ENCODE measurements around the gene XAB2.
A peak's percentile ranks its signal among the peaks of the same experiment; 100 is the strongest.

Gene XAB2

DNA sequence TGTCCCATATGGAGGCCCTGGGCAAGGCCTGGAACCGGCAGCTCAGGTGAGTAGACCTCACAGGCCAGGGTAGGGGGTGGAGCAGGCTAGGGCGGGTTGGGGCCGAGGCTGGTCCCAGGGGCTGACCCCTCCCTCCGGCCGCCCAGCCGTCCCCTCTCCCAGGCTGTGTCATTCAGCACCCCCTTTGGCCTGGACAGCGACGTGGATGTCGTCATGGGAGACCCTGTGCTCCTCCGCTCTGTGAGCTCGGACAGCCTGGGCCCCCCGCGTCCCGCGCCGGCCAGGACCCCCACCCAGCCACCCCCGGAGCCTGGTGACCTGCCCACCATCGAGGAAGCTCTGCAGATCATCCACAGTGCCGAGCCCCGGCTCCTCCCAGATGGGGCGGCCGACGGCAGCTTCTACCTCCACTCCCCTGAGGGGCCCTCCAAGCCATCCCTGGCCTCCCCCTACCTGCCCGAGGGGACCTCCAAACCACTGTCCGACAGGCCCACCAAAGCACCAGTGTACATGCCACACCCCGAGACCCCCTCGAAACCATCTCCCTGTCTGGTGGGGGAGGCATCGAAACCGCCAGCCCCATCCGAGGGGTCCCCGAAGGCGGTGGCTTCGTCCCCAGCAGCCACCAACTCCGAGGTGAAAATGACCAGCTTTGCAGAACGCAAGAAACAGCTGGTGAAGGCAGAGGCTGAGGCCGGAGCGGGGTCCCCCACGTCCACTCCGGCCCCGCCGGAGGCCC is 17.6 kb downstream of the XAB2 start:
- no peak for DNase-seq (ENCODE audit: low spot score)

GRCh38 chr19:7610491-7611240 is 18.7 kb downstream of the XAB2 start:
- DNase-seq (ENCODE audit: low spot score), result no peak

- no peak for DNase-seq (ENCODE audit: low spot score)
Measured at GRCh38 chr19:7607874-7608560, 21.3 kb downstream of the XAB2 start.

- no peak for DNase-seq (ENCODE audit: low spot score)
Measured at GRCh38 chr19:7607212-7607873, 22.0 kb downstream of the XAB2 start.

DNA sequence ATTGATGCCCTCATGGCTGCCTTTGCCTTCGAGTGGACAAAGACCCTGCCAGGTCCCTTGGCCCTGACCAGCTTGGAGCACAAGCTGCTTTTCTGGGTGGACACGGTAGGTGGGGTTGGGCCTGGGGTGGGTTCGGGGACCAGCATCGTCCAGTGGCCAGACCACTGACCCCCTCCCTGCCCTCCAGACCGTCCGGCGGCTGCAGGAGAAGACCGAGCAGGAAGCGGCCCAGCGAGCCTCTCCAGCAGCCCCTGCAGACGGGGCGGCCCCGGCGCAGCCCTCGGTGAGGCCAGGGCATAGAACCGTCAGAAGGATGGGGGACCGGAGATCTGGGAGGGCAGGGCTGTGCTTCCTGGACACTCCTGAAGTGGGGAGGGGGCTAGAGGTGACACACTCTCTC is 23.1 kb downstream of the XAB2 start:
- DNase-seq (ENCODE audit: low spot score), result no peak

DNA sequence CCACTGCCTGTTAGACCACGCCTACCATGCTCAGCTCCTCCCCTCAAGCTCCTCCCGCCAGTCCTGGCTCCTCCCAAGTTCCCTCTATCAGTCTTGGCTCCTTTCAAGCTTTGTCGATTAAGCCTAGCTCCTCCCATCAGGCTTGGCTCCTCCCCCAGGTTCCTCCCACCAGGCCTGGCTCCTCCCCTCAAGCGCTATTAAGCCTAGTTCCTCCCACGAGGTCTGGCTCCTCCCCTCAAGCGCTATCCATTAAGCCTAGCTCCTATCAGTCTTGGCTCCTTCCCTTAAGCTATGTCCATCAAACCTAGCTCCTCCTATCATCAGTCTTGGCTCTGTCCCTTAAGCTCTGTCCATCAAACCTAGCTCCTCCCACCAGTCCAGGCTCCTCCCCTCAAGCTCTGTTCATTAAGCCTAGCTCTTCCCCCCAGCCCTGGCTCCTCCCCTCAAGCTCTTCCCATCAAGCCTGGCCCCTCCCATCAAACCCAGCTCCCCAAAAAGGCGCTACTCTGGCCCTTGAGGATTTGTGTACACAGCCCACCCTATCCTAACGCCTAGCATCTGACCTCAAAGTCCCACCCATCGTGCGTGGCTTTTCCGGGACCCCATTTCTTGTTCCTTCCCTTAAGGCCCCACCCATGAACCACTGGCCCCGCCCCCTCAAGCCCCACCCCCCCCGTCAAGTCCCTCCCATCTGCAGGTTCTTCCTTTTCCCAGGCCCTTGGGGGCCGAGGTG is 23.7 kb downstream of the XAB2 start:
- DNase-seq (ENCODE audit: low spot score), result no peak

DNA sequence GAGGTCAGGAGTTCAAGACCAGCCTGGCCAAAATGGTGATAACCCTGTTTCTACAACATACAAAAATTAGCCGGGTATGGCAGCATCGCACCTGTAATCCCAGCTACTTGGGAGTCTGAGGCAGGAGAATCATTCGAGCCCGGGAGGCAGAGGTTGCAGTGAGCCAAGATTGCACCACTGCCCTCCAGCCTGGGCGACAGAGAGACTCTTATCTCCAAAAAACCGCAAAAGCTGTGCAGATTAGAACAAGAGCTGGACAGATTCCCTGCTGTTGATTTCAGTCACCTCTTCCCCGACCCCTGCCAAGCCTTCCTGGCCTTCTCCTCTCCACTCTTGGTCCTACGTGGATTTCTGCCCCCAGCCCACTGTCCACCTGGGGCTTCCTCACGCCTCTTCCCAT is 25.4 kb downstream of the XAB2 start:
- no peak for DNase-seq (ENCODE audit: low spot score)

DNA sequence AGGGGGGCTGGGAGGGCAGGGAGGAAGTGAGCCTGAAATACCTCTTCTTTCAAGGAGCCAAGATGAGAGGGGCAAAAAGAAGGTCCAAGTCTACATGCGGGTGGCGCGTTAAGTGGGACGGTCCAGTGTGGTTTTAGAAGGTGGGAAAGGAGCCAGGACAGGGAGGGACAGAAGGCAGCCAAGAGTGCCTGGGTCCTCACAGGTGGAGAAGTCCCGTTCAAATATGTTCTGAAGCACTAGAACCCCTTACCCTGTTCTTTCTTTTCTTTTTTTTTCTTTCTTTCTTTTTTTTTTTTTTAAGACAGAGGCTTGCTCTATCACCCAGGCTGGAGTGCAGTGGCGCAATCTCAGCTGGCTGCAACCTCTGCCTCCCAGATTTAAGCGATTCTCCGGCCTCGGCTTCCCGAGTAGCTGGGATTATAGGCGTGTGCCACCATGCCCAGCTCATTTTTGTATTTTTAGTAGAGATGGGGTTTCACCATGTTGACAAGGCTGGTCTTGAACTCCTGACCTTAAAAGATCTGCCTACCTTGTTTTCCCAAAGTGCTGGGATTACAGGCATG is 26.3 kb downstream of the XAB2 start:
- no peak for DNase-seq (ENCODE audit: low spot score)

DNA sequence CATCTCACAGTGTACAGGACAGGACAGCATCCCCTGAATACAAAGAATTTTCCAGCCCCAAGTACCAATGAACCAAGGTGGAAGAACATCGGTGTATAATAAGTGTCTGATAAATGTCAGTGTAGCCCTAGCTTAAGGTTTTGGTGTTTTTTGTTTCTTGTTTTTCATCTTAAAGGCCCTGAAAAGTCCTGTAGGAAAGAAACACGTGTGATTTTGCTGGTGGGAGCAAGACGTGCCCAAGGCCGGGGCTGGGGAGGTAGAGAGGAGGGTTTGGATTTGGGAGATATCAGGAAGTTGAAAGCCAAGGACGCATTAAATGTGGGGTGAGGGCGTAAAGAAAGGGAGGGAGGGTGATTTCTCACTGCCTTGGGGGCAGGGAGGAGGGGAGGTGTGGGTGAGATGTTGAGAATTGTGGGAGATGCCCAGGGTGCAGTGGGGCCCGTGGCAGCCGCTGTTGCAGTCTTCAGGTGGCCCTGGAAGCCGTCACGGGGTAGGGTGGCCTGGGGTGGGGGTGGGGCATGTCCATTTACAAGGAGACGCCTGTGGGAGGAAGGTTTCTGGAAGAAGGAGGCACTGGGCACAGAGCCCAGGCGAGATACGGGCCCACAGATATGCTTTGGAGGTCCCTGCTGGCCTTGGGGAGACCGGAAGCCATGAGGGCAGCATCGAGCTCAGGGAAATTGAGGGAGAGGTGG is 27.0 kb downstream of the XAB2 start:
- DNase-seq (ENCODE audit: low spot score), result no peak

GRCh38 chr19:7600721-7601120 is 28.6 kb downstream of the XAB2 start:
- DNase-seq (ENCODE audit: low spot score), result no peak

DNA sequence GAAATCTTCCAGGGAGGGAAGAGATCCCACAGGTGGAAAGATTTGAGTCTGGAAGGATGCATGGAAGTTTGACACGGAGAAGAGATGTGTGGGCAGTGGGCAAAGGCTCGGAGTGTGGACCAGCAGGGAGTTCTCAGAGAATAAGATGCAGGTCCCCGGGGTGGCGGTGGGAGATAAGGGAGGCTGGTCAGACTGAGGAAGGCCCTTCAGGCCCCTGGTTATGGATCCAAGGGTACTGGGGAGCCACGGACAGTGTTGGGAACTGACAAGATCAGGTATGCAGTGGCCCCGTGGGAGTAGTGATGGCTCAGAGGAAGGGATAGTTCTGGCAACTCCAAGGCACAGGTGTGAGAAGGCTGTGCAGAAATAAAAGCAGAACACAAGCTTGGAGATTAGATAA is 31.2 kb downstream of the XAB2 start:
- DNase-seq (ENCODE audit: low spot score), result no peak

DNA sequence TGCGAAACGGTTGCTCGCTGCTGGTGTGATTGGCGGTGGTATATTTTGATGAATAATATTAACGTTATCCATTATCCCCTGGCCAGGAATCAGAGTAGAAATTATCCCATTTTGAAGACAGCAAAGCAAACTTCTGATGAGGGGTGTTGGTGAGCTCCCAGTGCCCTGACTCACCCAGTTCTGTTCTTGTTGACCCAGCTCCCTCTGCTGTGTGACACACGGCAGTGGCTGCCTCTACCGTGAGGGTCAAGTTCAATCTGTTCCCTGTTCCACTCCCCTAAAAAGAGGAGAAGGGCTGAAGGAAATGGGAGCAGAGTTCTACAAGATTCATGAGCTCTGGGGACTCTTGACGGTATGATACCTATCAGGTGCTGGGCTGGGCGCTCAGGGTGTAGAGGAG is 31.7 kb downstream of the XAB2 start:
- no peak for DNase-seq (ENCODE audit: low spot score)

GRCh38 chr19:7596211-7596937 is 33.0 kb downstream of the XAB2 start:
- no peak for DNase-seq (ENCODE audit: low spot score)

DNA sequence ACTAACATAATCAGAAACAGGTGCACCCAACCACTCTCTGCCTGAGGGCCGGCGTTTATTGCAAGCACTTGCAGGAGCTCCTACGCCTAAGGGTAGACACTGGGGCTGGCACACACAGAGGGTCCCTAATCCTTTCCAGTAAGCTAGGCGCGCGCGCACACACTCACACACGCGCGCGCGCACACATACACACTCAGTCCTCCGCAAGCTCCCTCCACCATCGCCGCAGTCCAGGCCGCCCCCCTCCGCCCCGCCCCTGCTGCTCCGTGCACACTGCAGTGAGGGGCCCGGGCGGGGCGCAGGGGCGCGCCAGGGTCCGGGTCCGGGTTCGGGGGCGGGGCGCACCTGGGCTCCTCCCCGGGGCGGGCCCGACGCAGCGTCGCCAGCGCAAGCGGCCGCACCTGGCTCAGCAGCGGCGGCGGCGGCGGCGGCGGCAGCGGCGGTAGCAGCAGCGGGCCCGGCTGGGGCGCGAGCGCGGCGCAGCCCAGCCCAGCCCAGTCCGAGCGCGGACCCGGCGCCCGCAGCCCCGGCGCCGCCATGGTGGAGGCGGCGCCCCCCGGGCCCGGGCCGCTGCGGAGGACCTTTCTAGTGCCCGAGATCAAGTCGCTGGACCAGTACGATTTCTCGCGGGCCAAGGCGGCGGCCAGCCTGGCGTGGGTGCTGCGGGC is 33.7 kb downstream of the XAB2 start, which contains the start of gene CAMSAP3:
Gene CAMSAP3 (plus strand): TSS at position 398 of the 668 bp plus-strand sequence. CDS start 140 bp downstream, at position 538.
- DNase-seq (ENCODE audit: low spot score), result peak; percentile 72

GRCh38 chr19:7590256-7590655 is 39.1 kb downstream of the XAB2 start:
- no peak for DNase-seq (ENCODE audit: low spot score)

DNA sequence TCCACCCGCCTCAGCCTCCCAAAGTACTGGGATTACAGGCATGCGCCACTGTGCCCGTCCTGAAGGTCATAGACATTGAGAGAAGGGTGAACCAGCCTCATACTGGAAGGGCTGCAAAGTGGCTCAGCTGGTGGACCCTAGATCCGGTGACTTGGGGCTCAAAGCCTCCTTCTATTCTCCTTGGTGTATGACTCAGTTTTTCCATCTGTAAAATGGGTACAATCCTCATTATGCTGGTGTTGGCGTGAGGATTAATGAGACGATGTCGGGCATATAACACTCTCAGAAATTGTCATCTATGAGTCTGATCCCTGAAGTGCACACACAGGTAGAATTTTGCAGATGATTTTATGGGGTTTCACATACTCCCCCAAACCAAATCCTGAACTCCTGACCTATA is 39.5 kb downstream of the XAB2 start:
- no peak for DNase-seq (ENCODE audit: low spot score)

- no peak for DNase-seq (ENCODE audit: low spot score)
Measured at GRCh38 chr19:7582446-7582845, 46.9 kb downstream of the XAB2 start.

GRCh38 chr19:7579182-7579581 is 50.2 kb downstream of the XAB2 start:
- DNase-seq (ENCODE audit: low spot score), result no peak

DNA sequence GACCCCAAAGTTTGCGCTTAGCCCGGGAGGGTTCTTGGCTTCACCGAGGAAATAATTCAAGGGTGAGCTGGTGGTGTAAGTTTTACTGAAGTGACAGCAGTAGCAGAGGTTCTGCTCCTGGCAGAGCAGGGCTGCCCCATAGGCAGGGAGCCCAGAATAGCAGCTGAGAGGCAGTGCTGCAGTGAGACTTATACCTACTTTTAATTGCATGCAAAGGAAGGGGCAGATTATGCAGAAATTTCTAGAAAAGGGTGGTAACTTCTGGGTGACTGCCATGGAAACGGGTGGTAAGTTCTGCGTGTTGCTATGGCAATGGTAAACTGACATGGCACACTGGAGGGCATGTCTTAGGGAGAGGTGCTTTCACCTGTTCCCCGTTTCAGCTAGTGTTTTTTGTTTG is 51.2 kb downstream of the XAB2 start:
- DNase-seq (ENCODE audit: low spot score), result no peak

Data from germinal center (tissue), 1 donor.